B cell (primary cell): ENCODE data around the gene MFN2. TPM values are rescaled to one million over a fixed set of nuclear protein-coding genes. Genes with fewer than 3 reads are reported as not detected.

Experiments used
- ATAC-seq: fragments of 200-7000 bp; cut with Tn5 transposase; one replicate; pipeline ENCODE4 v1.10.0; 2021; ENCODE audit warnings: low read depth, mild to moderate bottlenecking, moderate number of reproducible peaks, moderate library complexity
- CTCF ChIA-PET: fragments of 350-600 bp; sonication (Branson Sonifier 250); formaldehyde crosslinking; loops from one replicate; lab custom pipeline; 2021; ENCODE audit warnings: antibody characterized with exemption, inconsistent platforms; lab: Charles Lee
- POLR2A ChIA-PET: fragments of 350-600 bp; sonication (Branson Sonifier 250); formaldehyde crosslinking; loops from one replicate; lab custom pipeline; 2021; ENCODE audit warnings: antibody characterized with exemption; lab: Charles Lee
- DNase-seq: peaks from one replicate; pipeline ENCODE4 v3.0.0; 2013
- H2AFZ ChIP-seq: 2 replicates; pipeline ENCODE4 v1.6.1; 2012; ENCODE audit warnings: mild to moderate bottlenecking, low read depth, low read length; ENCODE audit not compliant: insufficient read depth, poor library complexity, severe bottlenecking
- H3K27ac ChIP-seq, 2 donors: 1 replicate in 1 of 2; 2 replicates in 1 of 2; pipeline ENCODE4 v1.5.1; 2012 to 2013; ENCODE audit warnings: low read length in 2 of 2, mild to moderate bottlenecking in 2 of 2, moderate library complexity in 1 of 2
- H3K27me3 ChIP-seq, 4 experiments: fragments of 200-600 bp in 1 of 4; sonication (generic) in 1 of 4; replicated peaks in 1 of 4; 1 replicate in 2 of 4; 2 replicates in 2 of 4; pipeline versions ENCODE4 v1.6.1 to v1.7.0; 2013 to 2016; ENCODE audit warnings: low read length in 3 of 4, mild to moderate bottlenecking in 2 of 4, mixed read lengths in 1 of 4, moderate library complexity in 1 of 4; ENCODE audit not compliant: insufficient read depth in 4 of 4, control insufficient read depth in 3 of 4; ENCODE audit errors: control extremely low read depth in 1 of 4
- H3K36me3 ChIP-seq, 2 experiments: replicated peaks in 1 of 2; 1 replicate in 1 of 2; 2 replicates in 1 of 2; pipeline versions ENCODE4 v1.6.1 to v1.7.1; 2013; ENCODE audit warnings: low read length in 1 of 2; ENCODE audit not compliant: insufficient read depth in 2 of 2, control insufficient read depth in 1 of 2; ENCODE audit errors: control extremely low read depth in 1 of 2, extremely low read depth in 1 of 2
- H3K4me1 ChIP-seq, 2 donors: fragments of 200-600 bp in 1 of 2; sonication (generic) in 1 of 2; 1 replicate in 1 of 2; 2 replicates in 1 of 2; pipeline versions ENCODE4 v1.5.1 to v1.6.1; 2013 to 2017; ENCODE audit warnings: low read length in 2 of 2; ENCODE audit not compliant: control insufficient read depth in 2 of 2, insufficient read depth in 2 of 2
- H3K4me2 ChIP-seq: replicated peaks from 2 replicates; pipeline ENCODE3; 2012; ENCODE audit warnings: mild to moderate bottlenecking, low read depth, low read length; ENCODE audit not compliant: poor library complexity, severe bottlenecking
- H3K4me3 ChIP-seq, 5 experiments: fragments of 200-600 bp in 1 of 5; sonication (generic) in 1 of 5; 1 replicate in 3 of 5; 2 replicates in 2 of 5; pipeline versions ENCODE4 v1.5.1 to v1.7.0; 2011 to 2016; ENCODE audit warnings: low read length in 4 of 5, mild to moderate bottlenecking in 4 of 5, low read depth in 2 of 5, control low read depth in 1 of 5, moderate library complexity in 1 of 5; ENCODE audit not compliant: insufficient read depth in 1 of 5; ENCODE audit errors: control extremely low read depth in 1 of 5, extremely low read depth in 1 of 5
- H3K79me2 ChIP-seq: fragments of 200-600 bp; sonication (generic); one replicate; pipeline ENCODE4 v1.6.0; 2016; ENCODE audit warnings: low read length; ENCODE audit not compliant: control insufficient read depth, insufficient read depth
- H3K9ac ChIP-seq: fragments of 200-600 bp; sonication (generic); 2 replicates; pipeline ENCODE4 v1.6.1; 2017; ENCODE audit warnings: mild to moderate bottlenecking, low read length, moderate library complexity
- H3K9me3 ChIP-seq, 3 donors: one replicate each; pipeline versions ENCODE4 v1.6.1 to v1.7.1; 2013; ENCODE audit warnings: low read length in 2 of 3; ENCODE audit not compliant: control insufficient read depth in 2 of 3, insufficient read depth in 1 of 3; ENCODE audit errors: control extremely low read depth in 1 of 3
- H4K20me1 ChIP-seq: 2 replicates; pipeline ENCODE4 v1.6.0; 2012; ENCODE audit warnings: mild to moderate bottlenecking, low read length; ENCODE audit not compliant: insufficient read depth, control insufficient read depth, poor library complexity, severe bottlenecking
- H3K27ac Mint-ChIP-seq: one replicate; pipeline ENCODE4 v1.8.0; 2021; ENCODE audit warnings: mixed read lengths
- H3K27me3 Mint-ChIP-seq: one replicate; pipeline ENCODE4 v1.8.0; 2021; ENCODE audit warnings: mixed read lengths
- H3K4me1 Mint-ChIP-seq: one replicate; pipeline ENCODE4 v1.8.0; 2021; ENCODE audit warnings: mixed read lengths
- H3K4me3 Mint-ChIP-seq: one replicate; pipeline ENCODE4 v1.8.0; 2021; ENCODE audit warnings: mixed read lengths
- H3K9me3 Mint-ChIP-seq: one replicate; pipeline ENCODE4 v1.8.0; 2022; ENCODE audit warnings: mixed read lengths; ENCODE audit not compliant: insufficient read depth
- CTCF ChIP-seq: fragments of 200-600 bp; IDR thresholded peaks from one replicate; pipeline ENCODE4 v1.8.0; 2022; ENCODE audit warnings: antibody characterized with exemption, mild to moderate bottlenecking
- EZH2 ChIP-seq: IDR thresholded peaks from 2 replicates; pipeline ENCODE4 v1.6.1; 2012; ENCODE audit warnings: borderline replicate concordance, low read depth, mild to moderate bottlenecking, moderate library complexity, low read length; ENCODE audit not compliant: insufficient read depth, poor library complexity, severe bottlenecking
- WGBS: methylation state at CpG from one replicate; pipeline ENCODE4 v1.1.5; 2013; ENCODE audit warnings: missing lambda C conversion rate; ENCODE audit not compliant: insufficient coverage; 5-methylcytosine and 5-hydroxymethylcytosine counted together
- intact Hi-C: fragments of 100-400 bp; cut with micrococcal nuclease; formaldehyde crosslinking; loops from one replicate; pipeline ENCODE4 v1.10.0; 2022
- polyA plus RNA-seq: library from polyadenylated mRNA; depleted of rRNA; stranded (reverse); fragments of >200 nt; gene quantifications from 2 replicates; pipeline ENCODE4 v1.2.3, GENCODE V29; 2012
- total RNA-seq, 2 donors: library from RNA; stranded (reverse); fragments of 120-200 nt in 1 of 2; gene quantifications; 1 replicate in 1 of 2; 2 replicates in 1 of 2; pipeline versions ENCODE4 v1.2.3 to v1.2.4, GENCODE V29; 2013 to 2022

MFN2 gene
- total and polyA plus RNA-seq, 2 donors (not counting 1 experiment from before 2014, with no cell fraction given): 24.0 to 50.0 TPM

- Histone ChIP-seq H3K79me2 (peaks cover 12% of the 10 kb centered on the region), H3K4me3 (no peak overlapping the region), H4K20me1 (no peaks in the 10 kb centered on the region), H3K27me3 (no peaks in the 10 kb centered on the region), H3K4me2 (no peak overlapping the region), H3K9me3 (no peaks in the 10 kb centered on the region), H3K4me1 (peaks cover 7 to 8% of the 10 kb centered on the region in 2 donors), H2AFZ (no peak overlapping the region), H3K36me3 (peaks cover 2 to 18% of the 10 kb centered on the region in 2 experiments), H3K9ac (no peak overlapping the region), H3K27ac (no peak overlapping the region)
- DNase-seq (no peak), ATAC-seq (no peak)
- POLR2A ChIA-PET: no interaction called here
- H3K9me3 Mint-ChIP-seq: no peaks in the 10 kb centered on the region
- no peaks in the 10 kb centered on the region for H3K27me3 Mint-ChIP-seq
- peaks cover 13% of the 10 kb centered on the region for H3K4me1 Mint-ChIP-seq
- H3K4me3 Mint-ChIP-seq: no peak overlapping the region
- TF ChIP-seq EZH2 (no peak), CTCF (no peak)
- no peak overlapping the region for H3K27ac Mint-ChIP-seq
- CTCF ChIA-PET: no interaction called here
- intact Hi-C loops: no loop called here
- no CpG with 5 or more reads among the region's 9 CpGs for WGBS
Measured at GRCh38 chr1:12015499-12015898, 35.3 kb downstream of the MFN2 start.

GRCh38 chr1:12016182-12016581 lies 35.9 kb downstream of the MFN2 start:
- no peaks in the 10 kb centered on the region for H3K27me3 ChIP-seq
- H3K36me3 ChIP-seq: peaks cover 2 to 12% of the 10 kb centered on the region in 2 experiments
- Mint-ChIP-seq H3K27ac (peak overlapping the region; percentile 53), H3K27me3 (no peaks in the 10 kb centered on the region), H3K4me3 (peak overlapping the region; percentile 37), H3K9me3 (no peaks in the 10 kb centered on the region), H3K4me1 (peaks cover 15% of the 10 kb centered on the region)
- H3K4me2 ChIP-seq: no peak overlapping the region
- no peak overlapping the region for H3K27ac ChIP-seq
- CTCF ChIA-PET: no interaction called here
- no peaks in the 10 kb centered on the region for H3K9me3 ChIP-seq
- DNase-seq (no peak), ATAC-seq (no peak)
- no peak for TF ChIP-seq EZH2
- TF ChIP-seq CTCF: no peak
- no peaks in the 10 kb centered on the region for H4K20me1 ChIP-seq
- intact Hi-C loops: no loop called here
- 100% methylated on average over 1 of the region's 3 CpGs for WGBS
- H2AFZ ChIP-seq: no peak overlapping the region
- H3K4me3 ChIP-seq: no peak overlapping the region
- H3K9ac ChIP-seq: no peak overlapping the region
- H3K79me2 ChIP-seq: peaks cover 16% of the 10 kb centered on the region
- peaks cover 9% of the 10 kb centered on the region in 2 donors for H3K4me1 ChIP-seq
- POLR2A ChIA-PET: no interaction called here
